HG03442 (cell line): ENCODE results near the gene R3HDM1.
"Not testable (repeated sequence)": the region's sequence is repeated elsewhere in the genome, so short reads cannot be mapped to it uniquely, and the experiment has no call there.

Experiments
- ATAC-seq: cut with Tn5 transposase; IDR thresholded peaks from one replicate; pipeline ENCODE4 v1.9.1; 2021; ENCODE audit warnings: mild to moderate bottlenecking, moderate library complexity; ENCODE audit not compliant: unreplicated experiment

R3HDM1 gene

DNA sequence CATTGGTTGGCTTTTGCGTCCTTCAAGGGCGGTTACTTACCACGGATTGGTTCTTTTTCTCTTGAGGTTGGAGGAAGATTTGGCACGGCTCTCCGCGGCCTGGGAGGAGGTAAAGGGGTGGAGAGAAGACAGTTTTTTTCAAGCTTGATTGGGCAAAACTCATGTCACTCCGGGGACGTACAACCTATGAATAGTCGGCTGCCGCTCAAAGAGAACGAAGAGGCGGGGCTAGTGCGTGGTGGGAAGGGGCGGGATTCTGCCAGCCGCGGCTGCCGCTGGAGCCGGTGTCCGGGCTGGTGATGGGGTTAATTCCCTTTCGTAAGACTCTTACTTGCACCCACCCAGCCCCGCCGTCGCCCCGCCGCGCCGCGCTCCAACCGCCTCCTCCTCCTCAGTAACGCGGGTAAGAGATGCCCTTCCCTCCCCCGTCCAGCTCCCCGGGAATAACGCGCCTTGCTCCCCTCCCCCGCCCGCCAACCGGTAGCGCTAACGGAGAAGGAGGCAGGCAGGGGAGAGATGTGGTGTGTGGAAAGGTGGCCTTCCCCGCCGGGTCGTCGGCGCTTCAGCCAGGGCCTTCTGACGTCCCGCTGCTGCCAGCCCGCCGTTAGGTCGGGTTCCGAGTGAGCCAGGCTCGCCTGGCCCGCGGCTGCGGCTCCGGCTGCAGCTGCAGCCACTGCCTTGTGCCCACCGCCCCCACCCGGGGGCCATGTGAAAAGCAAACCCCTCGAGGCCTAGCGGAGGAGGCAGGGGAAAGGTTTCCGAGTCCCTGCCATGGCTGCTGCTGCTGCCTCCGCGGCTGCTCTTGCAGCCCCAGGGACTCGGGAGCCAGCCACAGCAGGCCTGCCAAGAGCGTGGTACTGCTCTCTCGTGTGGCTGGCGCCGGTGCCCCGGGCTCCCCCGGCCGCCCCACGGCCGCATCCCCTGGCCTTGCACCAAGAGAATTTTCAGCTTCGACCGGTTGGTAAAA is at the start of gene R3HDM1:
TSS of gene R3HDM1 (plus strand) at position 254 of the 967 bp plus-strand sequence. CDS start 73,362 bp downstream, outside the sequence.
- ATAC-seq, result peak; percentile 76

- ATAC-seq, result no peak
These were observed 45.8 kb upstream of the R3HDM1 start for GRCh38 chr2:135485441-135485840.

- no peak for ATAC-seq
These were observed 40.9 kb upstream of the R3HDM1 start for GRCh38 chr2:135490376-135490775.

- no peak for ATAC-seq
These were observed 36.8 kb upstream of the R3HDM1 start for GRCh38 chr2:135494503-135494902.

DNA sequence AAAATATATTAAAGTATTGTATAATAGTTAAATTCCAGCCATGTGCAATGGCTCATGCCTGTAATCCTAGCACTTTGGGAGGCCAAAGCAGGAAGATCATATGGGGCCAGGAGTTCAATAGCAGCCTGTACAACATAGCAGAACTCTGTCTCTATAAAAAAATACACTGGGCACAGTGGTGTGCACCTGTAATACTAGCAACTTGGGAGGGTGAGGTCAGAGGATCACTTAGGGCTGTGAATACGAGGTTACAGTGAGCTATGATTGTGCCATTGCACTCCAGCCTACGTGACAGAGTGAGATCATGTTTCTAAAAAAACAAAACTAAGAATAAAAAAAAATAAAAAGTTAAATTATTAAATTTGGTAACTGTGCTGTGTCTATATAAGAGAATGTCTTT is 36.4 kb upstream of the R3HDM1 start:
- ATAC-seq, result no peak

- ATAC-seq, result not testable (repeated sequence)
These were observed 32.7 kb upstream of the R3HDM1 start for GRCh38 chr2:135498588-135498987.

DNA sequence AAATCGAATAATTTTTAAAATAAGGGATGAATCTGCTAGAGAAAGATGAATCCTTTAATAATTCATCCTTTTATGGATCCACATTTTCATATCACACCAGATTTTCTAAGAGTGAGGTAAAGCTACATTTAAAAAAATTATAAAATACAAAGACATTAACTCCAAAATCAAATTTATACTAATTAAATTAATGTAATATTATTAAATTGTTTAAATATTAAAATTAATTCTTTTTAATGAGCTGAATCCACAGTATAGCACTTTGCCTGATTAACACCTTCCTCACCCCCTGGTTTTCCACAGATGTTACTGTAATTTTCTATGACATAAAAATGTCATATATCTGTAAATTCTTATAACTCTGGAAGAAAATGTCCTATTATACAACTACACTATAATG is 26.5 kb upstream of the R3HDM1 start:
- no peak for ATAC-seq

DNA sequence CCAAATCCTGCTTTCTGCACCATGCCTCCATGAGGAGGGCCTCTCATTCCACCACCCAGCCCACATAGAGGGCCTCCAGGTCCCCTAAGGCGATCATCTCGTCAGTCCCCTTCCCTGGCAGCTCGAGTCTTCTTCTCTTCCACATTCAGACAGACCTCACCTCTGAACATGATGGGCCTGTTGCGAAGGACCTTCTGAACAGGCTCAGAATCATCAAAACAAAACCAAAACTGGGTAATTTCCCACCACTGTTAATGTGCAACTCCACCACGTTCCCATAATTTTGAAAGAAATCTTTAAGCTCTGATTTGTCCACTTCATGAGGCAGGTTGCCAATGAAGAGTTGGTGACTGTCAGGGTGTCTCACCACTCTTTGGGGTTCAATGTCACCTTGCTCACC is 20.7 kb upstream of the R3HDM1 start:
- ATAC-seq, result no peak

DNA sequence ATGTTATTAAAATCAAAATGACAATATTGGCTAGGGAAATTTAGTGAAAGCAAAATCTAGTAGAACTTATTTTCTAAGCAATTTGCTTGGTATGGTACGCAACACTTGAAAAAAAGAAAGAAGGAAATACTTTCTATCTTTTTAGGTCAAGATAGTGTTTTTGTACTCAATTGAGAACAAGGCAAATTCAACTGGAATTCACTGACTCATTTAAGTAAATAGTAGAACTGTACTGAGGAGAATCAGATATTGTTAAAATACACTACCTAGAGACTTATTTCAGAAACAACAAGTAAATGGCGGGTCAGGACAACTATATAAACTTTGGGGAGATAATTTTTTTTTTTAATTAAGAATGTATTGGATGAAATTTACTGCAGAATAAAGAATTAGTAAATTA is 19.2 kb upstream of the R3HDM1 start:
- no peak for ATAC-seq

DNA sequence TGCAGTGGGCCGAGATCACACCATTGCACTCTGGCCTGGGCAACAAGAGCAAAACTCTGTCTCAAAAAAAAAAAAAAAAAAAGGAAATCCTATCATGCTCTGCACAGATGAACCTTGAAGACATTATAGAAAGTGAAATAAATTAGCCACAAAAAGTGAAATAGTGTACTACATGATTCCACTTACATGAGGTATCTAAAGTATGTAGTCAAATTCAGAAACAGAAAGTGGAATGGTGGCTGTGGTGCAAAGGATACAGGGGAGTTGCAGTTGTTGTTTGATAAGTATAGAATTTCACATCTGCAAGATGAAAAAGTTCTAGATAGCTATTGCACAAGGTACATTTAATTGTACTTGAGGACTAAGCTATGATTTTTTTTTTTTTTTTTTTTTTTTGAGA is 5.5 kb upstream of the R3HDM1 start:
- no peak for ATAC-seq

DNA sequence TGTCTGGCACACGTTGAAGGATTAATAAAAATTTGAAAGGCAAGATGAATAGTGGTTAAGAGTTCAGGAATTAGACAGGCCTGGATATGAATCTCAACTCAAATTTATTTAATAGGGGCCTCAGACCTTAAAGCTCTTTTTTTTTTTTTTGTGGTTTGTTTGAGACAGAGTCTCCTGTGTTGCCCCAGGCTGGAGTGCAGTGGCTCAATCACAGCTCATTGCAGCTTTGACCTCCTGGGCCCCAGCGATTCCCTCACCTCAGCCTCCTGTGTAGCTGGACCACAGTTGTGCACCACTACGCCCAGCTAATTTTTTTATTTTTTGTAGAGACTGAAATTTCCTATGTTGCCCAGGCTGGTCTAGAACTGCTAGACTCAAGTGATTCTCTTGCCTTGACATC is 3.3 kb upstream of the R3HDM1 start:
- no peak for ATAC-seq

DNA sequence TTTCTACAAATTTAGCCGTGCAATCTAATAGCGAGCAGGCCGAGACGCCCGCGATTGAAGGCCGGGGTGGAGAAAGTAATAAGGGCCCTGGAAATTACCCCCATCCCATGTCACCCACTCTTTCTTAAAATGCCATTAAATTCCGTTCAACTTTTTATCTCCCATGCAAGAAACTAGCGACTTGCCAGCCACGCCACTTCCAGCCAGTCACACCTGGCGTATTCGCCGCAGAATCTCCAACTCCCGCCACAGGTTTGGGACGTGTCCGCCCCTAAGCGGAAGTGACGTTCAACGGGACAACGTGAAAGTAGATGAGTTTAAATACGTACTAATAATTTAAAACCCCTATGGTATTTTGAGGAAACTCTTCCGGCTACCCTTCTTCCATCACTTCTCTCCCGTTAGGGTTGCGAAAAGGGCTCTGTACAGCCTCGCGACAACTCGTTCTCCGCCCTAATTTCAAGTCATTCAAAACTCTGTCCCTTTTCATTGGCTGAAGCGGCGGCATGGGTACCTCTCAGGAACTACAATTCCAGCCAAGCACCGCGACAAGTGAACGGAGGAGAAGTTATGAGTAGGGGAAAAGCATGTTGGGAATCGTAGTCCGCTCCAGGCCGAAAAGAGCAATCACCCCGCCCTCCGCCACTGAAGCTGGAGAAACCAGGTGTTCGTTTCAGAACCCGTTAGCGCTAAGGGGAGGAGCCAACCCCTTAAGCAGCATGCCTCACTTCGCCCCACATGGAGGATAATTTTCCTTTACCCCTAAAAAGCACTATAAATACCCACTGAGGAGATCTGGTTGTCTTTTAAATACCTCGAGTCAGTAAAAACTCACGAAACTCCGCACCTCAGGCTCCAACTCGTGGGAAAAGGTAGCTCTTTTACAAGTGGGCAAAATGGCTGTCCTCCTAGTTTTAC is 712 bp upstream of the R3HDM1 start, which contains the start of gene ZRANB3:
TSS of gene ZRANB3 (minus strand) at position 906 of the 918 bp plus-strand sequence.
- peak; percentile 58 for ATAC-seq

- ATAC-seq, result no peak
These were observed 1.3 kb downstream of the R3HDM1 start for GRCh38 chr2:135532581-135532980.

- not testable (repeated sequence) for ATAC-seq
These were observed 2.3 kb downstream of the R3HDM1 start for GRCh38 chr2:135533545-135533944.

GRCh38 chr2:135546436-135546835 is 15.2 kb downstream of the R3HDM1 start:
- no peak for ATAC-seq

DNA sequence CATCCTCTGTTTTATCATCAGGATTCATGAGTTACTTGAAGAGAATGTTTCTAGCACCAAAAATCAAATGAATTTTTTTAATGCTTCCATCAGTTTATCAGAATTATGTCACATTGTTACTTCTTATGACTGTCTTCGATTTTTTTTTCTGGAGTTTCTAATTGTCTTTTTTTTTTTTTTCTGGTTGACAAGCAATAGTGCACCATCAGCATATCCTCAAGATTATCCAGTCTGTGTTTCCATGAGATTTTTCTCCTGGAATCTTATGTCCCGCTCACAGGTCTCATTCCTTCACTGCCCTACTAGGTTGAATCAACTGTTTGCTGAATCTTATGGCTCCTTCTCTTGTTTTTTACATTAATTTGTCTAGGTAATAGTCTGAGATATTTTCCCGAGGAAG is 16.0 kb downstream of the R3HDM1 start:
- no peak for ATAC-seq

DNA sequence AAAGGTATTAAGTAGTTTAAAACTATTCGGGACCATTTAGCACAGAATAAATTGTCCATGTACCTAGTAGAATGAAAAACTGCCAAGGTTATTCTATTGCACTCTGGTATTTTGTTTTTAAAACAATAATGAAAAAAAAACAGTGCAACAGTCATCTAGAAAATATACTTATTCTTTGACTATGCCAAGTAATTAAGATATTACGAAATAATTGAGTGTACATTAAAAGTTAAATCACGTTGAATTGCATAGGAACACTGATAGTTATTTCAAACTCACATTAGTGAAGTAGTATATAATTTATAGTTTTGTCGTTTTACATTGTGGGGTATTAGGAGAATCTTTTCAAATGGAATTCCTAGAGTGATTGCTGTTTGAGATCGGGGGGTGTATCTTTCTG is 20.1 kb downstream of the R3HDM1 start:
- ATAC-seq, result no peak

GRCh38 chr2:135552887-135553286 is 21.6 kb downstream of the R3HDM1 start:
- no peak for ATAC-seq

DNA sequence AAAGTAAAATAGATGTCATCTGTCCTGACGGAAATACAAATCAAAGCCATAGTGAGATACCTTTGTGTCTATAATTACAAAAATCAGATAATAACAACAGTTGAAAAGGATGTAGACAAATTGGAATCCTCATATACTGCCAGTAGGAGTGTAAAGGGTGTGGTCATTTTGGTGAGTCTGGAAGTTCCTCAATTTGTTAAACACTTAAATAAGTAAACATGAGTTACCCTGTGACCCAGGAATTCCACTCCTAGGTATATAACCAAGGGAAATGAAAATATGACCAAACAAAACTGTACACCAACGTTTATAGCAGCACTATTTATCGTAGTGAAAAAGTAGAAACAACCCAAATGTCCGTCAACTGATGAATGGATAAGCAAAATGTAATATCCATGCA is 24.0 kb downstream of the R3HDM1 start:
- ATAC-seq, result no peak

DNA sequence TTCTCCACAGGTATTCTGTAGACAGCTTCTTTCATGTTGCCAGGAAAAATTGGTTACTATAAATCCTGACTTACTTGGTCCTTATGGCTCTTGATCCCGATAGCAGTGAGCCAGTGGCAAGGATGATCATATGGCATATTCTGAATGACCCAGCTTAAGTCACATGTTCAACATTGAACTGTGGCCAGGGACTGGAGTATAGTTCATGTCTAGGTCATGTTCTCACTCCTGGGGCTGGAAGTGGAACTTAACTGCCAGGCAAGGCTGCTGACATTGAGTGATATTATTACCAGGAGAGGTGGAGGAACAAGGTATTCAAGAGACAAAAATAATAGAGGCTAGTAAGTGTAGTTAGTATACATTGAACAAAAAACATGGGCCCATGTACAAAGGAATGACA is 26.2 kb downstream of the R3HDM1 start:
- ATAC-seq, result no peak

DNA sequence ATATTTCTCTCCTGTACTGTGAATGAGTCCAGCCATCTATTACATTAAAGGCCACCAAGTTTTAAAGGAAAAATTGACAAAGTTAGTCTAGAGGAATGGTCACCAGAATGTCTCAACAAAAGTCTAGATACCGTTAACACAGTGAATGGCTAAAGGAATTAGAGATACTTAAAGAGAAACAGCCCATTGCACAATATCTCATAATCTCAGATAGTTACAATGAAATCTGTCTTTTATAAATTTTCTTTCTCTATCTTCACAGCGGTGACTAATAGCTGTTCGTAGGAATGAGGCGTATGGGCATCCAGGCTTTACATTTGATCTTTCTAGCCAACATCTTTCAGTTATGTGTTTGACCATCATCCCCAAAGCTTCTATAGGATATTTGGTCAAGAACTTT is 30.6 kb downstream of the R3HDM1 start:
- no peak for ATAC-seq
